Vagina (tissue), 2 donors: ENCODE data around the gene LIMA1.
"Not testable (repeated sequence)": the region's sequence is repeated elsewhere in the genome, so short reads cannot be mapped to it uniquely, and the experiment has no call there.

Experiments used
- POLR2AphosphoS5 ChIP-seq, 2 donors: sonication (generic); formaldehyde crosslinking; IDR thresholded peaks; one replicate each; pipeline ENCODE4 v1.9.0; 2017; ENCODE audit warnings: antibody characterized with exemption in 2 of 2, mild to moderate bottlenecking in 2 of 2, low read depth in 1 of 2; ENCODE audit not compliant: insufficient read depth in 1 of 2
- TF ChIP-seq, protein P1 (sequence below), 3 experiments: fragments of 450-650 bp in 2 of 3; fragments of 200-600 bp in 1 of 3; sonication (generic) in 1 of 3; IDR thresholded peaks; one replicate each; pipeline ENCODE4 v1.5.1; 2017 to 2019; ENCODE audit warnings: antibody characterized with exemption in 3 of 3, mild to moderate bottlenecking in 2 of 3, moderate library complexity in 2 of 3

DNA sequence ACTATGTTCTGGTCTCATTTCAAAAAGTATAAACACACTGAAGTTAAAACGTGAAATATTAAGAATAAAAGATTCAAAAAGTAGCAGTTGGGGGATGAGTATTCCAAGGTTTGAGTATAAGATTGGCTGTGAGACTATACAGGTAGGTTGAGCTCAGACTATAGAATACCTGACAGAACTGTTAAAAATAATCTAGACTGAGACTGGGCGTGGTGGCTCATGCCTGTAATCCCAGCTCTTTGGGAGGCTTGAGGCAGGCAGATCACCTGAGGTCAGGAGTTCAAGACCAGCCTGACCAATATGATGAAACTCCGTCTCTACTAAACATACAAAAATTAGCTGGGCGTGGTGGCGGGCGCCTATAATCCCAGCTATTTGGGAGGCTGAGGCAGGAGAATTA, 64.3 kb downstream of the LIMA1 start:
- TF ChIP-seq, protein P1, sequence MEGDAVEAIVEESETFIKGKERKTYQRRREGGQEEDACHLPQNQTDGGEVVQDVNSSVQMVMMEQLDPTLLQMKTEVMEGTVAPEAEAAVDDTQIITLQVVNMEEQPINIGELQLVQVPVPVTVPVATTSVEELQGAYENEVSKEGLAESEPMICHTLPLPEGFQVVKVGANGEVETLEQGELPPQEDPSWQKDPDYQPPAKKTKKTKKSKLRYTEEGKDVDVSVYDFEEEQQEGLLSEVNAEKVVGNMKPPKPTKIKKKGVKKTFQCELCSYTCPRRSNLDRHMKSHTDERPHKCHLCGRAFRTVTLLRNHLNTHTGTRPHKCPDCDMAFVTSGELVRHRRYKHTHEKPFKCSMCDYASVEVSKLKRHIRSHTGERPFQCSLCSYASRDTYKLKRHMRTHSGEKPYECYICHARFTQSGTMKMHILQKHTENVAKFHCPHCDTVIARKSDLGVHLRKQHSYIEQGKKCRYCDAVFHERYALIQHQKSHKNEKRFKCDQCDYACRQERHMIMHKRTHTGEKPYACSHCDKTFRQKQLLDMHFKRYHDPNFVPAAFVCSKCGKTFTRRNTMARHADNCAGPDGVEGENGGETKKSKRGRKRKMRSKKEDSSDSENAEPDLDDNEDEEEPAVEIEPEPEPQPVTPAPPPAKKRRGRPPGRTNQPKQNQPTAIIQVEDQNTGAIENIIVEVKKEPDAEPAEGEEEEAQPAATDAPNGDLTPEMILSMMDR (IDR thresholded peaks at IDR 0.05) = not testable (repeated sequence)
- not testable (repeated sequence) for TF ChIP-seq POLR2AphosphoS5 (IDR thresholded peaks at IDR 0.05; ENCODE audit: insufficient read depth in 1 of 2, low read depth in 1 of 2)
